SW 1271 (cell line): ENCODE results near the gene RNASEH1.
"Not testable (repeated sequence)": the region's sequence is repeated elsewhere in the genome, so short reads cannot be mapped to it uniquely, and the experiment has no call there.

Source experiments
- DNase-seq, 2 experiments: peaks; one replicate each; lab custom pipeline; 2025; lab: John Stamatoyannopoulos, UW

Gene RNASEH1

DNA sequence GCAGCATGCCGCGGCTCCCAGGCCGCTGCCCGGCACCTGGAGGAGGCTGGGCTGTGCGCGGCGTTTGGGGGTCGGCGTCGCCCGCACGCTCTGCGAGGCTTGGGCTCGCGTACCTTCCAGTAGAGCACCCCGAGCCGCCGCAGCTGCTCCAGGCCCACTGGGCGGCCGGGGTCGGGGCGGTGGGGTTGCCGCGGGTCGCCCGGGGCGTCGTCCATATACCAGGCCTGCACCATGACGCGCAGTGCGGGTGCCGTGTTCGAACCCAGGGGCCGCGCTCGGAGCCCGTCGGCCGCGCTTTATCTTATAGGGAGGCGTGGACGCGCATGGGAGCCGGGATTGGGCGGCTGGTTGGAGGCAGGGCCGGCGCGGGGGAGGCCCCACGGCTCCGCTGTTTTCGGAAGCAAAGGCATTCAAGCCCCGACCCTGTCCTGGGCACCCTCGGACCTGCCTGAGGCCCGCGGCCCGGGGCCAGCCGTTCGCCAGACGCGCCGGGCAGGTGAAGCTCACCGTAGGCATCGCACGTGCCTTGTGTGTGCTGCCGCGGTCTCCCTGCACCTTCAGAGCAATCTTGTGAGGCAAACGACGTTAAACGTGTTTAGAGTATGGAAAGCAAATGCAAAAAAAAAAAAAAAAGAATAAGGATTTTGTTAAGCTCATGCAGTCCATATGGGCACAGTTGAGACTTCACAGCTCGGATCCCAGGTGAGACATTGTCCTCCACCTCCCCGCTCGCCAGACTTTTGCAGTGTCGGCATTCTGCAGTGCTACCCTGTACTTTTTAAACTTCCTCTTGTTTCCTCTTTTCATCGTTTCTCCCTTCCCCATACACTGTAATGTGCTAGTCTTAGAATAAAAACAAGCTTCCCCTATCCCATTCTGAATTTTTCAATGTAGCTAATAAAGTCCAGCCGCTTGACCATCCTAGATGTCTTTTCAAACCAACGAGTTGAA is 38.6 kb downstream of the RNASEH1 start, which contains the start of gene ADI1:
Gene ADI1 (minus strand): TSS at position 277 of the 951 bp plus-strand sequence. CDS start 44 bp downstream, at position 233.
- peak; percentile 62 to 83 for DNase-seq

DNA sequence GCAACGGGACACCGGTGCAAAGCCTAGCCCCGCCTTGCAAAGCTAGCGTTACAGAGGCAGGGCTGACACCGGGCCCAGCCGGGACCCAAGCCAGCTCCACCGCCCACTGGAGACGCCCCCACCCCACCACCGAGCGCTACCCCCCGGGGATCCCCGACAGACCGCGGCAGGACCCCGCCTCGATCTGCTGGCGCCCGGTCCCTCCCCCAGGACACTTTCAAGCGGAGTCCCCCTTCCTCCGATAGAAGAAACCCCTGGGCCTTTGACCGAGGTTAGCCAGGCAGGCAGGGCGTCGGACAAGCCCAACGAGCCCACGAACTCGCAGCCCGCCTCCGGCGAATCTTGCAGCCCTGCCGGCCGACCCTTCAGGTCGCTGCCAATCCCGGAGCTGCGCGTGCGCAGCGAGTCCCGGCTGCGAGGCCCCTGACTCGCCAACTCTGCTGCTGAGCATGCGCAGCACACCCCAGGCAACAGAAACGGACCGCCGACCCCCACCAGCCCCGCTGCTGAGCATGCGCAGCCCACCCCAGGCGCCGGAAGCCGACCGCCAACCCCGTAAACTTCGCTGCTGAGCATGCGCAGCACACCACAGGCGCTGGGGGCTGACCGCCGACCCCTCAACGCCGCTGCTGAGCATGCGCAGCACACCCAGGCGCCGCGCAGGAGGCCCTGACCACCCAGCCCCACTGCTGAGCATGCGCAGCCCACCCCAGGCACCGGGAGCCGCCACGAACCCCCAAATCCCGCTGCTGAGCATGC is 39.5 kb downstream of the RNASEH1 start:
- DNase-seq, result peak; percentile 89 to 97

DNA sequence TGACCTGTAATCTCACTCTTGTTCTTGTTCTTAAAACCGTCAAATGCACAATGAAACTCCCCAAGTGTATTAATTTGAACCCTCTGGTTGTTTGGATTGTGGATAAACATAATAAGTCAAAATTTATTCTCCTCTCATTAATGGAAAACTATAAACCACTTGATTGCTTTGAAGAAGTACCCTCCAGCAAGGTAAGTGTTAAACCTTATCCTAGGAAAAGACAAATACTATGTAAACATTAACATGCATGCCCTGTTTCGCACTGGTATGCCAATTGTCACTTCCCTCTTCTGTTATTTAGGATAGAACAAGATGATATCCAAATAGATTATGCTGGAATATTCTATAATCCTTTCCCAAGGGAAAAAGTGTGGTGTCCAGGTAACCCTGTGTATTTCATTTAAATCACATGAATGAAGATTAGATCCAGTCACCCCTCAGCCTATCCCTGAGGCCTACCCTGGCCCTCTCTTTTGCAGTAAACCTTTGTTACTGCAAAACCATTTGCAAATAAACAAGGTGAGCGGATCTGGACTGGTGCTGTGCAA is 40.1 kb downstream of the RNASEH1 start:
- no peak for DNase-seq

DNA sequence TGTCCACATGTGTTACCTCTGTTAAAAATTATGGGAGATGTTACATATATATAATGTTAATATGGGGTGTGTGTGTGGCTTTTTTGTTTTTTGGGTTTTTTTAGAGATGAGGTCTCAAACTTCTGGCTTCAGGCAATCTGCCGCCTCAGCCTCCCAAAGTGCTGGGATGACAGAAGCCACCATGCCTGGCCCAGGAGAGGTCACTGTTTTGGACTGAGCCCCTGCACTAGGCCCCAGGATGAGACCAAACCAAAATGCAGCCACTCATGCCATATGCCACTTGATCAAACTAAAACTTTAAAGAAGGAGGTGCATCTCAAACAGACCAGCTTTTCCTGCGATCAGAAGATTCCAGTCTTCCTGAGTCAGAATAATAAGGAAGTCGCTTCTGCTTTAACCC is 41.3 kb downstream of the RNASEH1 start:
- no peak for DNase-seq

DNA sequence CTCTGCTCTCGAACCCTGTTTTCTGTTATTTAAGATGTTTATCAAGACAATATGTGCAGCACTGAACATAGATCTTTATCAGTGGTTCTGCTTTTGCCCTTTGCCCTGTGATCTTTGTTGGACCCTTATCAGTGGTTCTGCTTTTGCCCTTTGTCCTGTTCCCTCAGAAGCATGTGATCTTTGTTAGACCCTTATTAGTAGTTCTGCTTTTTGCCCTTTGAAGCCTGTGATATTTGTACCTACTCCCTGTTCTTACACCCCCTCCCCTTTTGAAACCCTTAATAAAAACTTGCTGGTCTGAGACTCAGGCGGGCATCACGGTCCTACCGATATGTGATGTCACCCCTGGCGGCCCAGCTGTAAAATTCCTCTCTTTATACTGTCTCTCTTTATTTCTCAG is 42.7 kb downstream of the RNASEH1 start:
- DNase-seq, result not testable (repeated sequence)

DNA sequence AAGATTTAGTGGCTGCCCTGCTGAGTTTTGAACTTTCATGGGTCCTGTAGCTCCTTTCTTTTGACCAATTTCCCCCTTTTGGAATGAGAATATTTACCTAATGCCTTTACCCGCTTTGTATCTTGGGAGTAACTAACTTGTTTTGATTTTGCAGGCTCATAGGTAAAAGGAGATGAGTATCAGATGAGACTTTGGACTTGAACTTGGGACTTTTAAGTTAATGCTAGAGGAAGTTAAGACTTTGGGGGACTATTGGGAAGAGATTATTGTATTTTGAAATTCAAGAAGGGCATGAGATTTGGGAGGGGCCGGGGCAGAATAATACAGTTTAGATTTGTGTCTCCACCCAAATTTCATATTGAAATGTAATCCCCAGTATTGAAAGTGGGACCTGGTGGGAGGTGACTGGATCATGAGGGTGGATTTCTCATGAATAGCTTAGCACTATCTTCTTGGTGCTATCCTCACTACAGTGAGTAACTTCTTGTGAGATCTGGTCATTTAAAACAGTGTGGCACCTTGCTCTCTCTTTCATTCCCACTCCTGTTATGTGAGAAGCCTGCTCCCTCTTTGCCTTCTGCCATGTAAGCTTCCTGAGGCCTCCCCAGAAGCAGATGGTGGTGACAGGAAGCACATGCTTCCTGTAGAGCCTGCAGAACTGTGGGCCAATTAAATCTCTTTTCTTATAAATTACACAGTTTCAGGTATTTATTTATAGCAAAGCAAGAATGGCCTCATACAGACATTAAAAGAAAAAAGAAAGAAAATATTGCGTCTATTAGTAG is 44.9 kb downstream of the RNASEH1 start:
- DNase-seq, result no peak

DNA sequence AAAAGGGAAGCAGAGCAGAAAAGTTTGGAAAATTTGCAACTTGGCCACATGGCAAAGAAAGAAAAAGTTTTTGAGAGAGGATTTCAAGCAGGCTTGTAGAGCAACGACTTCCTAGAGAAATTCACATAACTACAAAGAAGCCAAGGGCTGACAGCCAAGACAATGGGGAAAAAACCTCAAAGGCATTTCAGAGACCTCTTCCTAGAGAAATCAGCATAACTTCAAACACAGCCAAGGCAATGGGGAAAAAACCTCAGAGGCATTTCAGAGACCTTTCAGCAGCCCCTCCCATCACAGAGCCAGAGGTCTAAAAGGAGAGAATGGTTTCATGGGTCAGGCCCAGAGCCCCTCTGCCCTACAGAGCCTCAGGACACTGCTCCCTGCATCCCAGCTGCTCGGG is 46.0 kb downstream of the RNASEH1 start:
- no peak for DNase-seq

DNA sequence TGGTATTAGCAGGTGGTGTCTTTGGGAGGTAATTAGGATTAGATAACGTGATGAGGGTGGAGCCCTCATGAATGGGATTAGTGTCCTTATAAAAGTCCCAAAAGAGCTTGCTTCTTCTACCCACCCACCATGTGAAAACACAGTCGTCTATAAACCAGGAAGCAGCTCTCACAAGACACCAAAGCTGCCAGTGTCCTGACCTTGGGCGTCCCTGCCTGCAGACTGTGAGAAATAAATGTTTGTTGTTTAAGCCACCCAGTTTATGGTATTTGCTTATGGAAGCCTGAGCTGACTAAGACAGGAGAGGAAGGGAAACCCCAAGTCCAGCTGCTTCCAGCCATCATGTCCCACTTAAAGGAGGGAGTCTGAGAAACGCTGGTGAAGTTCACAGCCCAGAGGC is 52.4 kb downstream of the RNASEH1 start:
- DNase-seq, result no peak

DNA sequence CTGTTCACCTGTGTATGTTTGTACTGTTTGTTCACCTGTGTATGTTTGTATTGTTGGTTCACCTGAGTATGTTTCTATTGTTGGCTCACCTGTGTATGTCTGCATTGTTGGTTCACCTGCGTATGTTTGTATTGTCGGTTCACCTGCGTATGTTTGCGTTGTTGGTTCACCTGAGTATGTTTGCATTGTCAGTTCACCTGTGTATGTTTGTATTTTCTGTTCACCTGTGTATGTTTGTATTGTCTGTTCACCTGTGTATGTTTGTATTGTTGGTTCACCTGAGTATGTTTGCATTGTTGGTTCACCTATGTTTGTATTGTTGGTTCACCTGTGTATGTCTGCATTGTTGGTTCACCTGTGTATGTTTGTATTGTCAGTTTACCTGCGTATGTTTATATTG is 53.4 kb downstream of the RNASEH1 start:
- no peak for DNase-seq

DNA sequence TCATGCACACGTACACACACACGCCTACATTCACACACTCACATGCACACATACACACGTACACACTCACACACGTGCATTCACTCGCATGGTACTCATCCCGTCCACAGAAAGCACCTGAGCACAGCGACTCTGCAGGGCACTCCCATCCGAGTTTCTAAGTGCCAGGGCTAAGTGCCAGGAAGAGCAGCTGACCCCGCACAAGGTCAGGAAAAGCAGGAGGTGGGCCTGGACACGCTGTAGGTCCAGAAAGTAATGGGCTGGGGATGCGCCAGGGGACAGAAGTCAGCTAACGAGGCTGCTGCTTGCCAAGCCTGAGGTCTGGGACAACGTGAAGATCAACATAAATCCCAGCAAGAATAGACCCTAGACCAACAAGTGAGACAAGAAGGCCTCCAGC is 54.6 kb downstream of the RNASEH1 start:
- no peak for DNase-seq

DNA sequence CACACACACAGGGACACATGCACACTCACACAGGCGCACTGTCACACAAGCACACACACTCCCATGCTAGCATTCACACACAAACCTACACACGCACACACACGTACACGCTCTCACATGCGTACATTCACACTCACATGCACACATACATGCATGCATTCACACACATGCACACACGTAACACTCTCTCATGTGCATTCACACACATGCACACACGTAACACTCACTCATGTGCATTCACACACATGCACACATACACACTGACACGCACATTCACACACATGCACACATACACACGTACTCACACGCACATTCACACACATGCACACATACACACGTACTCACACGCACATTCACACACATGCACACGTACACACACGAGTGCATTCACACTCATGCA is 55.1 kb downstream of the RNASEH1 start:
- no peak for DNase-seq

DNA sequence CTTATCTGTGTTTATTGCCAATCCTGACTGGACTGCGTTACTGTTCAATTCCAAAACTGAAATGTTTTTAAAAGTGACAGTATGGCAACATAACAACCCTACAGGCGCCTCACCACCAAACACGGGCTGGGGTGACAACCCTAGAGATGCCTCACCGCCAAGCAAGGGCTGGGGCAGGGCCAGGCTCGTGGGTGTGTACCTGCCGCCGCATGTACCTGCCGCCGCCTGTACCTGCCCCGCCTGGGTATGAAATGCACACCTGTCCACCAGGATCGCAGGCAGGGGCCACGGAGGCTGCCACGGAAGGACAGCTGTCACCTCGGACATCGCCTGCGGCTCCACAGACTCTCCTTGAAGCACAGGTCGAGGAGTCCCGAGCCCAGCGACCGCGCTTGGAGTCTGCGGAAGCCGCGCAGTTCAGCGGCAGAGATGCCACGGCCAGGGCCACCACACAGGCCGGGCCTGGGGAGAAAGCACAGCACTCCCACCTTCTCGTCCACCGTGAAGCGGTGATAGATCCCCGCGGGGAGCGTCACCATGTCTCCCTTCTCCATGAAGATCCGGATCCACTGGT is 57.7 kb downstream of the RNASEH1 start:
- DNase-seq, result no peak

DNA sequence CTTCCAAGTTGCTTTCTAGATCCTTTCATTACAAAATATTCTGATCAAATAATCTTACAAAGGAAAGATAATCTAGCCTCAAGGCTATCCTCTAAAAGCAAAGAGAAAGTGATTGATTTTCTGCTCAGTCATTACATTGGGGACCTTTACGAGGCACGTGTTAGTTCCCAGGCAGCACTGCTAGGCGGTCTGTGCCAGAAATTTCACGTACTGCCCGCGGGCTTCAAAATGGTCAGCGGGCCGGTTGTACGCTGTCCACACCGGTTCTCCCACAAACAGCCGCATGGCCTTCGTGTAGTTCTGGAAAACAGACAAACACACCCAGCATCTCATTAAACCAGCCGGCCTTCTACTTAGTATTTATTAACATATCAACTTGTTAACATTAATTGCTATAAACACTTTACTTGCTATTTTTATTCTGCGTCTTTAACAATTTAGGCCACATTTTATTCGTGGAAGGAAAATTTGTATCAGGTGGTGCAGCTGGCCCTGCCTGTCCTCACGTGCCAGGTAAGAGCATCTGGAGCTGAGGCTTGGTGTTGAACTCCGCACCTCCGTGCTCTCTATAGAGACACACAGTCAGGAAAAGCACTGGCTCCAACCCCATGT is 59.2 kb downstream of the RNASEH1 start:
- DNase-seq, result no peak

DNA sequence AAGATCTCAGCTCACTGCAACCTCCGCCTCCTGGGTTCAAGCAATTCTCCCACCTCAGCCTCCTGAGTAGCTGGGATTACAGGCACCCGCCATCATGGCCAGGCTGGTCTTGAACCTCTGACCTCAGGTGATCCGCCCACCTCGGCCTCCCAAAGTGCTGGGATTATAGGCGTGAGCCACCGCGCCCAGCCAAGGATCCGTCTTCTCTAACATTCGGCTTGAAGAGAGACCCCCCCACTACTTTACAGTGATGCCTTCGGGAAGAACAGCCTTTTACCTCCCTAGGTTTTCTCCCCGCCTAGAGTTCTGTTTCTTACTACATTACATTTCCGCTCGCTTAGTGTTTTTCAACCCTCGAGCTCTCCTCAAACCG is 61.4 kb downstream of the RNASEH1 start:
- DNase-seq, result not testable (repeated sequence)
